Type B pancreatic cell (in vitro differentiated cells): Measurements from ENCODE around the gene USP47. TPM values are rescaled to one million over a fixed set of nuclear protein-coding genes. Genes with fewer than 3 reads are reported as not detected.
A peak's percentile ranks its signal among the peaks of the same experiment; 100 is the strongest.

Experiments used
- DNase-seq: peaks from one replicate; pipeline ENCODE4 v3.0.0; 2021; ENCODE audit warnings: mixed read lengths; ENCODE audit not compliant: unreplicated experiment; ENCODE audit errors: extremely low spot score
- H3K27ac Mint-ChIP-seq: 2 replicates; pipeline ENCODE4 v1.8.0; 2021; ENCODE audit warnings: mild to moderate bottlenecking, mixed read lengths
- H3K27me3 Mint-ChIP-seq: 2 replicates; pipeline ENCODE4 v1.8.0; 2021; ENCODE audit warnings: mixed read lengths
- H3K36me3 Mint-ChIP-seq: 2 replicates; pipeline ENCODE4 v1.8.0; 2021; ENCODE audit warnings: mixed read lengths
- H3K4me1 Mint-ChIP-seq: one replicate; pipeline ENCODE4 v1.8.0; 2021; ENCODE audit warnings: mixed read lengths; ENCODE audit not compliant: unreplicated experiment
- H3K4me3 Mint-ChIP-seq: 2 replicates; pipeline ENCODE4 v1.8.0; 2021; ENCODE audit warnings: mild to moderate bottlenecking, mixed read lengths
- H3K9me3 Mint-ChIP-seq: 2 replicates; pipeline ENCODE4 v1.8.0; 2021; ENCODE audit warnings: mixed read lengths
- total RNA-seq: library from RNA; stranded (reverse); gene quantifications from 2 replicates; pipeline ENCODE4 v1.2.1, GENCODE V29; 2021; ENCODE audit warnings: low replicate concordance
- TF ChIP-seq, protein P1 (sequence below): fragments of 200-600 bp; sonication (generic); conservative IDR thresholded peaks from 2 replicates; pipeline ENCODE4 v1.5.0; 2021; ENCODE audit warnings: antibody characterized with exemption, mild to moderate bottlenecking

Gene USP47
- total RNA-seq, 1 donor from 2014 or later = 54.4 TPM

- Mint-ChIP-seq H3K27ac (no peak overlapping the region), H3K36me3 (peaks cover 20% of the 10 kb centered on the region), H3K27me3 (no peaks in the 10 kb centered on the region), H3K9me3 (peaks cover 3% of the 10 kb centered on the region), H3K4me3 (no peak overlapping the region), H3K4me1 (peaks cover 19% of the 10 kb centered on the region)
- TF ChIP-seq, protein P1, sequence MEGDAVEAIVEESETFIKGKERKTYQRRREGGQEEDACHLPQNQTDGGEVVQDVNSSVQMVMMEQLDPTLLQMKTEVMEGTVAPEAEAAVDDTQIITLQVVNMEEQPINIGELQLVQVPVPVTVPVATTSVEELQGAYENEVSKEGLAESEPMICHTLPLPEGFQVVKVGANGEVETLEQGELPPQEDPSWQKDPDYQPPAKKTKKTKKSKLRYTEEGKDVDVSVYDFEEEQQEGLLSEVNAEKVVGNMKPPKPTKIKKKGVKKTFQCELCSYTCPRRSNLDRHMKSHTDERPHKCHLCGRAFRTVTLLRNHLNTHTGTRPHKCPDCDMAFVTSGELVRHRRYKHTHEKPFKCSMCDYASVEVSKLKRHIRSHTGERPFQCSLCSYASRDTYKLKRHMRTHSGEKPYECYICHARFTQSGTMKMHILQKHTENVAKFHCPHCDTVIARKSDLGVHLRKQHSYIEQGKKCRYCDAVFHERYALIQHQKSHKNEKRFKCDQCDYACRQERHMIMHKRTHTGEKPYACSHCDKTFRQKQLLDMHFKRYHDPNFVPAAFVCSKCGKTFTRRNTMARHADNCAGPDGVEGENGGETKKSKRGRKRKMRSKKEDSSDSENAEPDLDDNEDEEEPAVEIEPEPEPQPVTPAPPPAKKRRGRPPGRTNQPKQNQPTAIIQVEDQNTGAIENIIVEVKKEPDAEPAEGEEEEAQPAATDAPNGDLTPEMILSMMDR = no peak
- DNase-seq = no peak
Measured at GRCh38 chr11:11871991-11872401, 30.2 kb downstream of the USP47 start.

GRCh38 chr11:11876458-11876857 lies 34.7 kb downstream of the USP47 start:
- no peak for DNase-seq
- Mint-ChIP-seq H3K4me3 (no peak overlapping the region), H3K36me3 (peaks cover 8% of the 10 kb centered on the region), H3K27ac (no peak overlapping the region), H3K27me3 (no peaks in the 10 kb centered on the region), H3K9me3 (no peaks in the 10 kb centered on the region), H3K4me1 (peaks cover 29% of the 10 kb centered on the region)
- TF ChIP-seq, protein P1 = peak; percentile 25

GRCh38 chr11:11880179-11880578 lies 38.4 kb downstream of the USP47 start:
- Mint-ChIP-seq H3K27ac (no peak overlapping the region), H3K4me3 (no peak overlapping the region), H3K27me3 (no peaks in the 10 kb centered on the region), H3K36me3 (peaks cover 22% of the 10 kb centered on the region), H3K4me1 (peaks cover 32% of the 10 kb centered on the region), H3K9me3 (no peaks in the 10 kb centered on the region)
- TF ChIP-seq, protein P1 = no peak
- no peak for DNase-seq

- TF ChIP-seq, protein P1 = no peak
- peaks cover 32% of the 10 kb centered on the region for H3K4me1 Mint-ChIP-seq
- DNase-seq = no peak
- peaks cover 43% of the 10 kb centered on the region for H3K36me3 Mint-ChIP-seq
- no peak overlapping the region for H3K4me3 Mint-ChIP-seq
- H3K27ac Mint-ChIP-seq = no peak overlapping the region
- H3K9me3 Mint-ChIP-seq = no peaks in the 10 kb centered on the region
- H3K27me3 Mint-ChIP-seq = no peaks in the 10 kb centered on the region
Measured at GRCh38 chr11:11882539-11882938, 40.8 kb downstream of the USP47 start.

DNA sequence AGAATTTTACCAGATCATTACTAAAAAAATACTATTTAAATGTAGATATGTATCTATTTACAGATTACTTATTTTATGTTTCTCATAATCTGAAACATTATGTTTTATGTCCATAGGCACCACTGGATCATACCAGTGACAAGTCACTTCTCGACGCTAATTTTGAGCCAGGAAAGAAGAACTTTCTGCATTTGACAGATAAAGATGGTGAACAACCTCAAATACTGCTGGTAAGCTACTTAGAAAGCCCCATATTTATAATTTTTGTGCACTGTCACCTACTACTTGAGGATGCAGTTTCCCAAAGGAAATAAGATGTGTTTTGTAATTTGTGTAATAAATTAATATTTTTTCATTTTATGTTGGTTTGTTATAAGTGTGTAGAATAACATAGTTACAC lies 42.6 kb downstream of the USP47 start:
- no peak for DNase-seq
- Mint-ChIP-seq H3K27ac (no peak overlapping the region), H3K27me3 (no peaks in the 10 kb centered on the region), H3K9me3 (no peaks in the 10 kb centered on the region), H3K4me1 (peaks cover 27% of the 10 kb centered on the region), H3K4me3 (no peak overlapping the region), H3K36me3 (peaks cover 56% of the 10 kb centered on the region)
- TF ChIP-seq, protein P1 = no peak
